ENCODE data around the gene ALDH4A1.

- TF ChIP-seq CTCF (IDR thresholded peaks at IDR 0.05; ENCODE audit: low read depth, low read length, missing input control) (no peak), MAX (IDR thresholded peaks at IDR 0.05) (peak; percentile 45), TAF1 (conservative IDR thresholded peaks at IDR 0.05) (no peak), REST (IDR thresholded peaks at IDR 0.05) (no peak), HNF4A (conservative IDR thresholded peaks at IDR 0.05) (peak; percentile 81 to 87), ATF3 (IDR thresholded peaks at IDR 0.05) (peak; percentile 24), RAD21 (IDR thresholded peaks at IDR 0.05) (no peak), GABPA (IDR thresholded peaks at IDR 0.05 in 1 of 2, conservative IDR thresholded peaks at IDR 0.05 in 1 of 2) (peak in 1 of 2 donors; percentile 40)
These were observed 2.0 kb downstream of the ALDH4A1 start for GRCh38 chr1:18900303-18900841.

Measured in liver (tissue), 3 donors.